ENCODE results near the gene PGA5. TPM values are rescaled to one million over a fixed set of nuclear protein-coding genes. Genes with fewer than 3 reads are reported as not detected.

The PGA5 gene
- total RNA-seq, 1 donor from 2014 or later = not detected

GRCh38 chr11:61295596-61295926 lies 54.6 kb downstream of the PGA5 start:
- Mint-ChIP-seq H3K36me3 (ENCODE audit: low read depth) (peaks cover 20% of the 10 kb centered on the region), H3K9me3 (ENCODE audit: low read depth) (no peaks in the 10 kb centered on the region), H3K27me3 (ENCODE audit: low read depth) (no peaks in the 10 kb centered on the region), H3K4me1 (ENCODE audit: low read depth) (peaks cover 43% of the 10 kb centered on the region), H3K27ac (ENCODE audit: unreplicated experiment) (no peak overlapping the region), H3K4me3 (ENCODE audit: unreplicated experiment) (no peak overlapping the region)
- no peak for DNase-seq (ENCODE audit: low spot score)
- no peak for TF ChIP-seq CTCF (IDR thresholded peaks at IDR 0.05)

GRCh38 chr11:61297341-61297740 lies 56.4 kb downstream of the PGA5 start:
- no peak for DNase-seq (ENCODE audit: low spot score)
- H3K27me3 Mint-ChIP-seq (ENCODE audit: low read depth) = no peaks in the 10 kb centered on the region
- peaks cover 43% of the 10 kb centered on the region for H3K4me1 Mint-ChIP-seq (ENCODE audit: low read depth)
- peak overlapping the region; percentile 78 for H3K27ac Mint-ChIP-seq (ENCODE audit: unreplicated experiment)
- TF ChIP-seq CTCF (IDR thresholded peaks at IDR 0.05) = no peak
- peaks cover 35% of the 10 kb centered on the region for H3K36me3 Mint-ChIP-seq (ENCODE audit: low read depth)
- no peak overlapping the region for H3K4me3 Mint-ChIP-seq (ENCODE audit: unreplicated experiment)
- no peaks in the 10 kb centered on the region for H3K9me3 Mint-ChIP-seq (ENCODE audit: low read depth)

- Mint-ChIP-seq H3K36me3 (ENCODE audit: low read depth) (peaks cover 38% of the 10 kb centered on the region), H3K4me1 (ENCODE audit: low read depth) (peaks cover 43% of the 10 kb centered on the region), H3K27ac (ENCODE audit: unreplicated experiment) (peak overlapping the region; percentile 78), H3K4me3 (ENCODE audit: unreplicated experiment) (no peak overlapping the region), H3K9me3 (ENCODE audit: low read depth) (no peaks in the 10 kb centered on the region), H3K27me3 (ENCODE audit: low read depth) (no peaks in the 10 kb centered on the region)
- TF ChIP-seq CTCF (IDR thresholded peaks at IDR 0.05) = no peak
- DNase-seq (ENCODE audit: low spot score) = no peak
These were observed 56.8 kb downstream of the PGA5 start for GRCh38 chr11:61297746-61298145.

GRCh38 chr11:61298663-61299244 lies 57.8 kb downstream of the PGA5 start:
- Mint-ChIP-seq H3K4me3 (ENCODE audit: unreplicated experiment) (no peak overlapping the region), H3K27me3 (ENCODE audit: low read depth) (no peaks in the 10 kb centered on the region), H3K9me3 (ENCODE audit: low read depth) (no peaks in the 10 kb centered on the region), H3K36me3 (ENCODE audit: low read depth) (peaks cover 41% of the 10 kb centered on the region), H3K27ac (ENCODE audit: unreplicated experiment) (peak overlapping the region; percentile 75), H3K4me1 (ENCODE audit: low read depth) (peaks cover 37% of the 10 kb centered on the region)
- no peak for DNase-seq (ENCODE audit: low spot score)
- TF ChIP-seq CTCF (IDR thresholded peaks at IDR 0.05) = no peak

Other genes with a start within 250 kb of the PGA5 start
- not detected in 3 replicates for gene CD5, start 138.7 kb upstream of the PGA5 start, total RNA-seq
- gene VPS37C, start 79.7 kb upstream of the PGA5 start, total RNA-seq = 15.3 to 20.5 TPM (median 19.6 TPM) in 3 replicates
- not detected in 3 replicates for gene PGA3, start 37.7 kb upstream of the PGA5 start, total RNA-seq
- gene PGA4, start 18.8 kb upstream of the PGA5 start, total RNA-seq = not detected in 3 replicates
- 2.4 to 4.1 TPM (median 3.6 TPM) in 3 replicates for gene VWCE, start 54.1 kb downstream of the PGA5 start, total RNA-seq
- 188 to 264 TPM (median 194 TPM) in 3 replicates for gene DDB1, start 91.9 kb downstream of the PGA5 start, total RNA-seq
- gene TKFC, start 92.1 kb downstream of the PGA5 start, total RNA-seq = 31.9 to 41.4 TPM (median 32.2 TPM) in 3 replicates
- 40.8 to 60.0 TPM (median 41.4 TPM) in 3 replicates for gene CYB561A3, start 120.7 kb downstream of the PGA5 start, total RNA-seq
- 39.2 to 60.0 TPM (median 46.7 TPM) in 3 replicates for gene TMEM138, start 121.2 kb downstream of the PGA5 start, total RNA-seq
- 9.3 to 14.4 TPM (median 9.8 TPM) in 3 replicates for gene TMEM216, start 151.4 kb downstream of the PGA5 start, total RNA-seq
- 61.2 to 66.2 TPM (median 65.0 TPM) in 3 replicates for gene CPSF7, start 188.8 kb downstream of the PGA5 start, total RNA-seq
- 33.8 to 34.8 TPM (median 34.5 TPM) in 3 replicates for gene SDHAF2, start 188.9 kb downstream of the PGA5 start, total RNA-seq

Data from chondrocyte (in vitro differentiated cells).